Natural killer cell (primary cell): ENCODE measurements around the gene GLIS1. TPM values are rescaled to one million over a fixed set of nuclear protein-coding genes. Genes with fewer than 3 reads are reported as not detected.

Source experiments
- ATAC-seq, 3 donors: fragments of 150-1000 bp in 2 of 3; fragments of 200-7000 bp in 1 of 3; cut with Tn5 transposase; 1 replicate in 1 of 3; 2 replicates in 2 of 3; pipeline ENCODE4 v1.10.0; 2021; ENCODE audit warnings: mild to moderate bottlenecking in 2 of 3, moderate library complexity in 2 of 3
- DNase-seq, 2 donors: peaks; one replicate each; pipeline versions ENCODE4 v3.0.0 to v3.0.0-alpha.2; 2013 to 2021; ENCODE audit warnings: mixed read lengths in 1 of 2
- H3K27ac ChIP-seq: one replicate; pipeline ENCODE4 v1.5.1; 2013; ENCODE audit warnings: mild to moderate bottlenecking, low read length
- H3K27me3 ChIP-seq: one replicate; pipeline ENCODE4 v1.6.1; 2013; ENCODE audit warnings: low read length; ENCODE audit not compliant: control insufficient read depth, insufficient read depth
- H3K36me3 ChIP-seq: one replicate; pipeline ENCODE4 v1.6.1; 2013; ENCODE audit warnings: low read length; ENCODE audit not compliant: control insufficient read depth, insufficient read depth
- H3K4me1 ChIP-seq: one replicate; pipeline ENCODE4 v1.6.1; 2013; ENCODE audit warnings: low read length; ENCODE audit not compliant: control insufficient read depth, insufficient read depth
- H3K4me3 ChIP-seq: one replicate; pipeline ENCODE4 v1.5.1; 2013; ENCODE audit warnings: low read length
- H3K9me3 ChIP-seq: one replicate; pipeline ENCODE4 v1.6.1; 2013; ENCODE audit warnings: low read length; ENCODE audit not compliant: control insufficient read depth, insufficient read depth
- H3K27ac Mint-ChIP-seq, 2 donors: one replicate each; pipeline ENCODE4 v1.8.0; 2022; ENCODE audit warnings: mild to moderate bottlenecking in 2 of 2, mixed read lengths in 2 of 2, moderate library complexity in 1 of 2
- H3K27me3 Mint-ChIP-seq, 2 donors: one replicate each; pipeline ENCODE4 v1.8.0; 2022; ENCODE audit warnings: low read depth in 2 of 2, mixed read lengths in 2 of 2
- H3K36me3 Mint-ChIP-seq: one replicate; pipeline ENCODE4 v1.8.0; 2022; ENCODE audit warnings: mixed read lengths
- H3K4me1 Mint-ChIP-seq, 2 donors: one replicate each; pipeline ENCODE4 v1.8.0; 2022; ENCODE audit warnings: mixed read lengths in 2 of 2
- H3K4me3 Mint-ChIP-seq: one replicate; pipeline ENCODE4 v1.8.0; 2022; ENCODE audit warnings: mild to moderate bottlenecking, moderate library complexity, mixed read lengths
- H3K9me3 Mint-ChIP-seq, 2 donors: one replicate each; pipeline ENCODE4 v1.8.0; 2022; ENCODE audit warnings: mixed read lengths in 2 of 2
- WGBS: methylation state at CpG from one replicate; pipeline ENCODE4 v1.1.7; 2013; ENCODE audit warnings: missing lambda C conversion rate; ENCODE audit not compliant: insufficient coverage; 5-methylcytosine and 5-hydroxymethylcytosine counted together
- intact Hi-C: fragments of 100-400 bp; cut with micrococcal nuclease; formaldehyde crosslinking; loops from one replicate; pipeline ENCODE4 v1.14.2; 2022
- total RNA-seq, 4 donors: library from RNA; stranded (reverse); fragments of 120-200 nt in 1 of 4; gene quantifications; one replicate each; pipeline versions ENCODE4 v1.2.3 to v1.2.4, GENCODE V29; 2013 to 2022
- TF ChIP-seq, protein P1 (sequence below): fragments of 200-600 bp; IDR thresholded peaks from one replicate; pipeline ENCODE4 v1.8.0; 2022; ENCODE audit warnings: antibody characterized with exemption

GLIS1 gene
- total RNA-seq, 3 donors from 2014 or later (not counting 1 experiment from before 2014, with no cell fraction given): not detected

DNA sequence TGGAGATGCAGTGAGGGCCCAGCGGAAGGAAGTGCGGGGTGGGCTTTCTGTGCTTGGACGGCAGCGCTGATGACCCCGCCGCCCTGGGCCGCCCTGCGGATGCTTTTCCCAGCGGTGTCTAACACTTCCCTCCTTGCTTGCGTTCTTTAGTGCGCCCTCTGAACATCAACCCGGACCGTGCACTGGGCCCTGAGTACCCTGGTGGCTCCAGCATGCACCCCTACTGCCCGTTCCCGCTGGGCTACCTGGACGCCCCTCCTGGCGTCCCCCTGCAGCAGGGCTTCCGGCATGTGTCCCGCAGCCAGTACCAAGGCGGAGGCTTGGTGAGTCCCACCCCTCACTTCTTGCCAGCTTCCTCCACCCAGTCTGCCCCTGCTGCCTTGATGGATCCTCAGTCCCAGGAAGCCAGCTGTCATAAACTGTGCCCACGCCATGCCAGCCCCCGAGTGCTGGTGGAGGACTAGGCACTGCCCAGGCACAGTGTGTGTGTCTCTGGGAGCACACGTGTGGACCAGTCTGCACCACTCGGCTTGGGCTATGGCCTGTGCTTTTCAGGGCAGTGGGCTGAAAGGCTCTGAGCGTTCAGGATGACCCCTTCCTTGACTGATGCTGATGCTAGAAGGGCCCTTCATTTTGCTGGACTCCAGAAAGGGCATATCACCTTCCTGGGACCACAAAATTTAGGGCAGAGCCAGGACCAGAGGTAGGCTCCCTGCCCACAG is 277.5 kb downstream of the GLIS1 start:
- Histone ChIP-seq H3K9me3 (no peaks in the 10 kb centered on the region), H3K4me1 (peaks cover 3% of the 10 kb centered on the region), H3K27ac (no peak overlapping the region), H3K27me3 (no peaks in the 10 kb centered on the region), H3K36me3 (no peaks in the 10 kb centered on the region), H3K4me3 (no peak overlapping the region)
- H3K27me3 Mint-ChIP-seq: no peaks in the 10 kb centered on the region
- ATAC-seq (no peak), DNase-seq (no peak)
- no peak overlapping the region for H3K4me3 Mint-ChIP-seq
- no peaks in the 10 kb centered on the region for H3K4me1 Mint-ChIP-seq
- WGBS: 91% methylated on average over 25 of the region's 25 CpGs
- no peak overlapping the region for H3K27ac Mint-ChIP-seq
- no peaks in the 10 kb centered on the region for H3K9me3 Mint-ChIP-seq
- H3K36me3 Mint-ChIP-seq: no peaks in the 10 kb centered on the region
- intact Hi-C loops: no loop called here
- TF ChIP-seq, protein P1, sequence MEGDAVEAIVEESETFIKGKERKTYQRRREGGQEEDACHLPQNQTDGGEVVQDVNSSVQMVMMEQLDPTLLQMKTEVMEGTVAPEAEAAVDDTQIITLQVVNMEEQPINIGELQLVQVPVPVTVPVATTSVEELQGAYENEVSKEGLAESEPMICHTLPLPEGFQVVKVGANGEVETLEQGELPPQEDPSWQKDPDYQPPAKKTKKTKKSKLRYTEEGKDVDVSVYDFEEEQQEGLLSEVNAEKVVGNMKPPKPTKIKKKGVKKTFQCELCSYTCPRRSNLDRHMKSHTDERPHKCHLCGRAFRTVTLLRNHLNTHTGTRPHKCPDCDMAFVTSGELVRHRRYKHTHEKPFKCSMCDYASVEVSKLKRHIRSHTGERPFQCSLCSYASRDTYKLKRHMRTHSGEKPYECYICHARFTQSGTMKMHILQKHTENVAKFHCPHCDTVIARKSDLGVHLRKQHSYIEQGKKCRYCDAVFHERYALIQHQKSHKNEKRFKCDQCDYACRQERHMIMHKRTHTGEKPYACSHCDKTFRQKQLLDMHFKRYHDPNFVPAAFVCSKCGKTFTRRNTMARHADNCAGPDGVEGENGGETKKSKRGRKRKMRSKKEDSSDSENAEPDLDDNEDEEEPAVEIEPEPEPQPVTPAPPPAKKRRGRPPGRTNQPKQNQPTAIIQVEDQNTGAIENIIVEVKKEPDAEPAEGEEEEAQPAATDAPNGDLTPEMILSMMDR: no peak

DNA sequence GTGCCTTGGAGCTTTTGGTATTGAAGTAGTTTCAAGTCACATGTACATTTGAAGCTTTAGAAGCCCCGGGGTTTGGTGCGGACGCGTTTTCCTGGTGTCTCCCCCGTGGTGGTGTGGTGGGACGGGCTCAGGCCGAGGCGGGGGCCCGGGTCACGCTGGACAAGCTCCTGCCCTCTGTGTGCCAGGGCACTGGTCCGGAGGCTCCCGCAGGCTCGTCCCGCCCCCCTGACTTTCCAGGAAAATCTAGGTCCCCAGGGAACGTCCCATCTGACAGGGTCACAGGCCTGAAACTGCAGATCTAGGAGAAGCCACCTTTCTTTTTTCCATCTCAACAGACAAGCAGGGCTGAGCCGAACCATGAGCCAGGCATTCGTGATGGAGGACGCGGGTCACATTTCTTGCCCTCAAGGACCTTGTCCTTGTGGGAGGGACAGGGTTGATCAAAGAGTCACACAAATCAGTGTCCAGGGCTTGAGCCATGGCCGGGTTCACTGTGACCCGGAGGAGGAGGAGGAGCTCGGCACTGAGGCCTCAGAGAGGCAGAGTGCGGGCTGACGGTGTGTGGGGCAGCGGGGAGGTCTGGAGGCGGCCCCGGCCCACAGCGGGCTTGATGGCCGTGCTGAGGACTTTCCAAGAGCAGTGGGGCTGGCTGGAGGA is 278.2 kb downstream of the GLIS1 start:
- Mint-ChIP-seq H3K9me3 (no peaks in the 10 kb centered on the region), H3K27ac (no peak overlapping the region), H3K27me3 (no peaks in the 10 kb centered on the region), H3K36me3 (no peaks in the 10 kb centered on the region), H3K4me1 (no peaks in the 10 kb centered on the region), H3K4me3 (no peak overlapping the region)
- 93% methylated on average over 29 of the region's 29 CpGs for WGBS
- H3K27ac ChIP-seq: no peak overlapping the region
- H3K9me3 ChIP-seq: no peaks in the 10 kb centered on the region
- no peaks in the 10 kb centered on the region for H3K36me3 ChIP-seq
- H3K4me3 ChIP-seq: no peak overlapping the region
- ATAC-seq: no peak
- peaks cover 3% of the 10 kb centered on the region for H3K4me1 ChIP-seq
- H3K27me3 ChIP-seq: no peaks in the 10 kb centered on the region
- no peak for DNase-seq
- TF ChIP-seq, protein P1: no peak
- intact Hi-C loops: no loop called here

DNA sequence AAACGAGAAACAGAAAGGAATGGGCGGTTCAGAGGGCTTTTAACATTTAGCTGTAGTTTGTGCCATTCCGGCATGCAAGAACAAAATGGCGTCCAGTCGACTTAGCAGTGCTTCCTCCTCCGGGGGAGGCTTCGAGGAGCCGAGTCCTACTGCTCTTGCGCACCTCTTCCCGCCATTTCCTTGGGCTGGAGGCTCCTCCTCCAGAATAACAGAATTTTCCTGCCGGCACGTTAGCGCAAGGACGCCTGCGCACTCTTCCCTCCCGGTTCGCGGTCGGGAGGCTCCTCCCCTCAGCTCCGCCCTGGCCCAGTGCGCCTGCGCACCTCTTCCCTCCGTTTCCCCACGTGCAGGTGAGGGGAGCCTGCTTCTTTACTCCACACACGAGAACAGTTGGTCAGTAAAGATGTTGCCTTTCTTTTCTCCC is 278.7 kb downstream of the GLIS1 start:
- Mint-ChIP-seq H3K4me1 (no peaks in the 10 kb centered on the region), H3K4me3 (no peak overlapping the region)
- intact Hi-C loops: no loop called here

More for the DNA sequence above, 278.7 kb downstream of the GLIS1 start:
- Histone ChIP-seq H3K9me3 (no peaks in the 10 kb centered on the region), H3K27me3 (no peaks in the 10 kb centered on the region), H3K36me3 (no peaks in the 10 kb centered on the region), H3K27ac (no peak overlapping the region), H3K4me3 (no peak overlapping the region), H3K4me1 (no peaks in the 10 kb centered on the region)
- DNase-seq (no peak), ATAC-seq (no peak)
- H3K27me3 Mint-ChIP-seq: no peaks in the 10 kb centered on the region
- WGBS: 95% methylated on average over 25 of the region's 25 CpGs
- no peaks in the 10 kb centered on the region for H3K9me3 Mint-ChIP-seq
- no peaks in the 10 kb centered on the region for H3K36me3 Mint-ChIP-seq
- TF ChIP-seq, protein P1: no peak
- H3K27ac Mint-ChIP-seq: no peak overlapping the region
